Fibroblast of villous mesenchyme (primary cell): ENCODE results near the gene DPYD. TPM values are rescaled to one million over a fixed set of nuclear protein-coding genes. Genes with fewer than 3 reads are reported as not detected.

ENCODE experiments used
- DNase-seq: peaks from one replicate; pipeline ENCODE4 v3.0.0-alpha.2; 2010; ENCODE audit warnings: low read depth
- H3K4me3 ChIP-seq: 2 replicates; pipeline ENCODE4 v1.5.1; 2011; ENCODE audit warnings: low read depth, mild to moderate bottlenecking, low read length
- total RNA-seq: library from RNA; depleted of rRNA; stranded (reverse); fragments of >200 nt; gene quantifications from 2 replicates; pipeline ENCODE4 v1.2.3, GENCODE V29; 2012
- TF ChIP-seq, protein P1 (sequence below): IDR thresholded peaks from 2 replicates; pipeline ENCODE4 v1.5.1; 2012; ENCODE audit warnings: low read depth, mild to moderate bottlenecking, low read length; ENCODE audit not compliant: insufficient read depth

Gene DPYD
- total RNA-seq, 1 donor, result 48.4 TPM

DNA sequence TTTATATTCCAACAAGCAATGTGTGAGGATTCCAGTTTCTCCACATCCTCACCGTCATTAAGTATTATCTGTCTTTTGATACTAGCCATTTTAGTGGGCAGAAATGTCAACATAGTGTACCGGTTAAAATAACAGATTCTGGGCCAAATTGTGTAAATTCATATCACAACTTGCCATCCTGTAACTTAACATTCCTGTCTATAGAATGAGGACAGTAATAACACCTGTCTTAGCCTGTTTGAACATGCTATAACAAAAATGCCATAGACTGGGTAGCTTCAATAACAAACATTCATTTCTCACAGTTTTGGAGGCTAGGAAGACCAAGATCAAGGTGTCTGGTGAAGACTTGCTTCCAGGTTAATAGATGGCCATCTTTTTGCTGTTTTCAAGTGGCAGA is 708.2 kb downstream of the DPYD start:
- DNase-seq, result no peak
- no peak overlapping the region for H3K4me3 ChIP-seq
- TF ChIP-seq, protein P1, sequence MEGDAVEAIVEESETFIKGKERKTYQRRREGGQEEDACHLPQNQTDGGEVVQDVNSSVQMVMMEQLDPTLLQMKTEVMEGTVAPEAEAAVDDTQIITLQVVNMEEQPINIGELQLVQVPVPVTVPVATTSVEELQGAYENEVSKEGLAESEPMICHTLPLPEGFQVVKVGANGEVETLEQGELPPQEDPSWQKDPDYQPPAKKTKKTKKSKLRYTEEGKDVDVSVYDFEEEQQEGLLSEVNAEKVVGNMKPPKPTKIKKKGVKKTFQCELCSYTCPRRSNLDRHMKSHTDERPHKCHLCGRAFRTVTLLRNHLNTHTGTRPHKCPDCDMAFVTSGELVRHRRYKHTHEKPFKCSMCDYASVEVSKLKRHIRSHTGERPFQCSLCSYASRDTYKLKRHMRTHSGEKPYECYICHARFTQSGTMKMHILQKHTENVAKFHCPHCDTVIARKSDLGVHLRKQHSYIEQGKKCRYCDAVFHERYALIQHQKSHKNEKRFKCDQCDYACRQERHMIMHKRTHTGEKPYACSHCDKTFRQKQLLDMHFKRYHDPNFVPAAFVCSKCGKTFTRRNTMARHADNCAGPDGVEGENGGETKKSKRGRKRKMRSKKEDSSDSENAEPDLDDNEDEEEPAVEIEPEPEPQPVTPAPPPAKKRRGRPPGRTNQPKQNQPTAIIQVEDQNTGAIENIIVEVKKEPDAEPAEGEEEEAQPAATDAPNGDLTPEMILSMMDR, result no peak

DNA sequence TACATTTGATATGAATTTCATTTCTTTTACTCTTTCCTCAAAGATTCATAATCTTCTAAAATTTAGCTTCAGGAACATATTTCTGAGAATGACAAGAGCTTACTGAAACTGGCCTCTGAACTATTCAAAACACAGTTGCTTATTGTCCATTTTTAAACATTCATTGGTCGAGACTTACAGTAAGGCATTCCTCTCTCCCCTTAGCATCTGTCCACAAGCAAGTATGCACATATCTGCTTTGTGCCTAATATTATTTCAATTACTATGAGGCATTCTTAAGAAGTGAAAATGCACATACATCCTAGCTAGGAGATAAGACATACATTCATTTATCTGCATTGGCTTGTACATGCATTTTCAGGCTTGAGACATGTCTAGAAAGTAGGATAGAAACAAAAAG is 710.5 kb downstream of the DPYD start:
- no peak for DNase-seq
- H3K4me3 ChIP-seq, result no peak overlapping the region
- TF ChIP-seq, protein P1, result no peak

DNA sequence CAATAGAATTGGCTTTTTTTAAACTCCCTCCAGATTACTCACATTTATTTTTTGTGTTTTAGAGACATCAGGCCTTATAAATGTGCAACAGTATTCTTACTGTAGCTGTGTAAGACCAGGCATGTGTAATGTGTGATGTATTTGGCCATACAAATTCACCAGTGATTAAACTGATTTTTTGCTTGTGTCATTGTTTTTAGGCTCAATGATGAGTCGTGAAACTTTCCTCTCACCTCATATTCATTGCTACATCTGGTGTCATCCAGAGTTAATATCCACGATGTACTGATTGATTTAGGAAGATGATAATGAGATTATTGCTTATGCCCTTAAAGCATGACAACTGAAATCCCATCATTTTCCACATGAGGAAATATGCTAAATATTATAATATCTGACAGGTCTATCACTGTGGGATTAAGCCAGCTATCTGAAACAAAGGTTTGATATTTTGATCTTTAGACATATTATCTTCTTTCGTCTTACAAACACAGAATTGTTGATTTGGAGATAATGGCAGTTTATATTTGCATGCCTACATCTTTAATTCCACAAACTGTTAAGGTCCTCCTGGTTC is 711.4 kb downstream of the DPYD start:
- no peak for DNase-seq
- TF ChIP-seq, protein P1, result no peak

DNA sequence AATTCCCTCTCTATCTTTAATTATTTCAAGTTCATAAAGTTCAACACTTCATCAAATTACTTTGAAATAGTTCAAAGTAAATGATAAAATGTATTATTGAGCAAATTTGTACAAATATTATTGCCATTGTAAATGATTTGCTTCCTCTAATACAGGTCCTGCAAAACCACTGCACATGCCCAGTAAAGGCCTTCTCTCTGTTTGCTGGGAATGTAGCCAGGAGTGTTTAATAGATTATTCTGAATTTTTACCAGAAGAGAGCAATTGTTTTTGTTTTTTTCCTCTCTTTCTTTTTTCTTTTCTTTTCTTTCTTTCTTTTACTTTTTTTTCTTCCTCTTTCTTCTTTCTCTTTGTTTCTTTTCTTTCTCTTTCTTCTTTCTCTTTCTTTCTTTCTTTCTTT is 713.0 kb downstream of the DPYD start:
- H3K4me3 ChIP-seq, result no peak overlapping the region
- TF ChIP-seq, protein P1, result no peak
- no peak for DNase-seq

More for the DNA sequence above, 711.4 kb downstream of the DPYD start:
- no peak overlapping the region for H3K4me3 ChIP-seq

DNA sequence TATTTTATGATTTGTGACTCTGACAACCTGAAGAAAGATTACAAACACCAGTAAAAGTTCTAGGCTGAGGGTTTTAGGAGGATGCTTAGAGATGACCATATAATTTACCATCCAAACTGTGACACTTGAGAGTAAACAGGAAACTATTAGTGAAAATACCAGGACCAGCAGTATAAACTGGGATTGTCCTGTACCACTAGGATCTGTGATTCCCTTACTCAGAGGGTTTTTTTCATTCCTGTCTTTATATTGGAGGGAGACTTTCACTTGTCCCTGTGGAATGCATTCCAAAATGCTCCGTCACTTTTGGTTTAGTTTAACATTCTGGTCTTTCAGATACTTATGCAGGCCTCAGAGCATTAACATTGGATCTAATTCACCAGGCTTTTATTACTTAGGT is 716.4 kb downstream of the DPYD start:
- TF ChIP-seq, protein P1, result no peak
- peak; percentile 35 for DNase-seq
- H3K4me3 ChIP-seq, result no peak overlapping the region

DNA sequence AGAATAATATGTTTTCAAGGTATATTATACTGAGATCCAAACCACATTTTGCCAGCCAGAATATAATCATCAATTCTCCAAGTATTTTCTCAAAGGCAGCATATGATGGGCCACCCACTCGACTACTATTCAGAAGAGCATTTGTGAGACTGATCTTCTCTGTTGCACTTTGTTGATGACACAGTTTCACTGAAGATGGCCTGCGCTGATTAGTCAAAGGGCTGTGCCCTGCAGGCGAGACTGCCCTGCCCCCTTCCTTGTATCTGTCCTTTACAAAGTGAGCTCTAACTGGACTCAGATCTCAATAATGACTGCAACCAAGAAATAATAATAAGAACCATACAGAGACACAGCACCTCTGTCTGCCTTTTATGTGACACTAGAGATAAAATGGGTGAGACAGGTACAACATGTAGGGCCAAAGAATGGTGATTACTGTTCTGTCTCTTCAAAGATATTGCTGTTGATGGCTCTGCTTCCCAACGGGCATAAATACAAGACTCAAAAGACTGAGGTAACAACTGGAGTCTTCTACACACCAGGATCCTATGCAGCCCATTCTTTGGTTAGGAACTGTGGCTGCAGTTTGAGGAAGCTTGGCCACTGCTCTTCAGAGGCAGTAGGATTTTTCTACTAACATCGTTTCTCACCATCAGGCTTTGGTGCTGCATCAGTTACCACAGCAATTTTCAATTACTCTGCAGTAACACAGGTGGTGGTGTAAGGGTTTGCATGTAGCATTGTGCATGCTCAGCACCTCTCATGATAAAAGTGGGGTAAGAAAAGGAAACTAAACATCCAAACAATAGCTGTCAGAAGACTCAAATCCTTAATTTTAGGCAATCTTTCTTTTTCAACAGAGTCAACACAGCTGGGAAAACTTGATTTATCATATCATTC is 718.1 kb downstream of the DPYD start:
- no peak overlapping the region for H3K4me3 ChIP-seq
- TF ChIP-seq, protein P1, result no peak
- DNase-seq, result no peak
